ENCODE data around the gene LSM8. TPM values are rescaled to one million over a fixed set of nuclear protein-coding genes. Genes with fewer than 3 reads are reported as not detected.

LSM8 gene
- total RNA-seq, 1 donor from 2014 or later, result 39.6 TPM

DNA sequence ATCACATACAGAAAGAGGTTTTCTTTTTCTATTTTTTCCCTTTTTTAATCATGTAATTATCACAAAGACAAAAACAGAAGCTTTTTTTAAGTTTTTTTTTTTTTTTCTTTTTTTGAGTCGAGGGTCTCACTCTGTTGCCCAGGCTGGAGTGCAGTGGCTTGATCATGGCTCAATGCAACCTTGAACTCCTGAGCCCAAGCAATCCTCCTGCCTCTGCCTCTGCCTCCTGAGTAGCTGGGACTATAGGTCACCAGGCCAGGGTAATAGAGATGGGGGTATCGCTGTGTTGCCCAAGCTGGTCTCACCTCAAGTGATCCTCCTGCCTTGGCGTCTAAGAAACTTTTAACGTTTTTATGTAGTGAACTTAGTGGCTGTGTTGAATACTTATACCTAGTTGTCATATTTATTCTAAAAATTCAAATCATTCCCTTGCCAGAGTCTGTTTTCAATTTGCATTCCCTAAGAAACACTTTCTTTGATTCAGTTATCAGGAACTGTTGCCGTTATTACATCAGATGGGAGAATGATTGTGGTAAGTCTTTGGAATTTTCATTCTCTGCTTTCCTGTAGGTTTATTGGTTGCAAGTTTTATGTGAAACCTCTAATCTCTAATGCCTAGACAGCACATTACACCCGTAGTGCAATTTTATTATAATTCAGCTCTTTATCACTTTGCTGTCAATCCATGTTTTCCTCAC is 1.3 kb downstream of the LSM8 start:
- no peaks in the 10 kb centered on the region for H3K27me3 Mint-ChIP-seq
- TF ChIP-seq, protein P1, sequence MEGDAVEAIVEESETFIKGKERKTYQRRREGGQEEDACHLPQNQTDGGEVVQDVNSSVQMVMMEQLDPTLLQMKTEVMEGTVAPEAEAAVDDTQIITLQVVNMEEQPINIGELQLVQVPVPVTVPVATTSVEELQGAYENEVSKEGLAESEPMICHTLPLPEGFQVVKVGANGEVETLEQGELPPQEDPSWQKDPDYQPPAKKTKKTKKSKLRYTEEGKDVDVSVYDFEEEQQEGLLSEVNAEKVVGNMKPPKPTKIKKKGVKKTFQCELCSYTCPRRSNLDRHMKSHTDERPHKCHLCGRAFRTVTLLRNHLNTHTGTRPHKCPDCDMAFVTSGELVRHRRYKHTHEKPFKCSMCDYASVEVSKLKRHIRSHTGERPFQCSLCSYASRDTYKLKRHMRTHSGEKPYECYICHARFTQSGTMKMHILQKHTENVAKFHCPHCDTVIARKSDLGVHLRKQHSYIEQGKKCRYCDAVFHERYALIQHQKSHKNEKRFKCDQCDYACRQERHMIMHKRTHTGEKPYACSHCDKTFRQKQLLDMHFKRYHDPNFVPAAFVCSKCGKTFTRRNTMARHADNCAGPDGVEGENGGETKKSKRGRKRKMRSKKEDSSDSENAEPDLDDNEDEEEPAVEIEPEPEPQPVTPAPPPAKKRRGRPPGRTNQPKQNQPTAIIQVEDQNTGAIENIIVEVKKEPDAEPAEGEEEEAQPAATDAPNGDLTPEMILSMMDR (conservative IDR thresholded peaks at IDR 0.05), result no peak
- no peak for DNase-seq (ENCODE audit: extremely low spot score, unreplicated experiment)
- H3K4me3 Mint-ChIP-seq, result peak overlapping the region; percentile 99
- no peaks in the 10 kb centered on the region for H3K9me3 Mint-ChIP-seq
- H3K4me1 Mint-ChIP-seq (ENCODE audit: unreplicated experiment), result peaks cover 41% of the 10 kb centered on the region
- H3K36me3 Mint-ChIP-seq, result peaks cover 32% of the 10 kb centered on the region
- peak overlapping the region; percentile 75 for H3K27ac Mint-ChIP-seq

DNA sequence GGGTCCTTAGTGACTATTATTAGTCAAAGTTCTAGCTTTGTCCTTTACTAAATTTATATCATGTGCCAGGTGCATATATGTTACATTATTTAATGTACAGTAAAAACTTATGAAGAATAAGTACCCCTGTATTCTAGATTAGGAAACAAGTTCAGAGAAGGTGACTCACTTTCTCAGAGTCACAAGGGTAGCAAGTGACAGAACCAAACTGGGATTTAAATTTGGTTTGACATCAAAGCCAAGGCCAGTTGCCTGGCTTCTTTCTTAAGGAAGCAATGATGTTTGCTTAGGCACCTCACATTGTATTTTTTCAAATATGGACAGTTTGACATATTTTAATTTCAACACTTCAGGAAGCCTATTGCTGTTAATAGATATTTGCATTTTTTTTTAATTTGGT is 2.5 kb downstream of the LSM8 start:
- TF ChIP-seq, protein P1 (conservative IDR thresholded peaks at IDR 0.05), result no peak
- Mint-ChIP-seq H3K27me3 (no peaks in the 10 kb centered on the region), H3K9me3 (no peaks in the 10 kb centered on the region), H3K27ac (no peak overlapping the region), H3K4me3 (peak overlapping the region; percentile 99), H3K4me1 (ENCODE audit: unreplicated experiment) (peaks cover 41% of the 10 kb centered on the region), H3K36me3 (peaks cover 32% of the 10 kb centered on the region)
- DNase-seq (ENCODE audit: extremely low spot score, unreplicated experiment), result no peak

DNA sequence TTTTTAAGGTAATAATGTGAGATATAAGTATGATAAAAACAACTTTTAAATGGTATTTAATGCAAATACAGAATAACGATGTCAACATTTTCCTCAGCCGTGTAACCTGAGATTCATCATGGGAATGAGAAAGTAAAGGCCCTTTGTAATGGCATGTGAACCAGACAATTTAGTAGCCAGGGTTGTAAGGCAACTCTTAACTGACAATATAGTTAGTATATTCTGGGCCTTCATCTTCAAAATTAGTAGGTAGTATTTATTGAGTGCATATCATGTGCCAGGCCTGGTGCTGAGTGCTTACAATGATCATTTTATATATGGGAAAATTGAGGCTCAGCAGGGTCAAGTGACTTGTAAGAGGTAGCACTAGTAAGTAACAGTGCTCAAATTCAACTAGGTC is 10.6 kb downstream of the LSM8 start:
- Mint-ChIP-seq H3K4me3 (no peak overlapping the region), H3K9me3 (no peaks in the 10 kb centered on the region), H3K27ac (no peak overlapping the region), H3K27me3 (peaks cover 10% of the 10 kb centered on the region), H3K4me1 (ENCODE audit: unreplicated experiment) (peaks cover 4% of the 10 kb centered on the region), H3K36me3 (peaks cover 12% of the 10 kb centered on the region)
- DNase-seq (ENCODE audit: extremely low spot score, unreplicated experiment), result no peak
- TF ChIP-seq, protein P1 (conservative IDR thresholded peaks at IDR 0.05), result no peak

DNA sequence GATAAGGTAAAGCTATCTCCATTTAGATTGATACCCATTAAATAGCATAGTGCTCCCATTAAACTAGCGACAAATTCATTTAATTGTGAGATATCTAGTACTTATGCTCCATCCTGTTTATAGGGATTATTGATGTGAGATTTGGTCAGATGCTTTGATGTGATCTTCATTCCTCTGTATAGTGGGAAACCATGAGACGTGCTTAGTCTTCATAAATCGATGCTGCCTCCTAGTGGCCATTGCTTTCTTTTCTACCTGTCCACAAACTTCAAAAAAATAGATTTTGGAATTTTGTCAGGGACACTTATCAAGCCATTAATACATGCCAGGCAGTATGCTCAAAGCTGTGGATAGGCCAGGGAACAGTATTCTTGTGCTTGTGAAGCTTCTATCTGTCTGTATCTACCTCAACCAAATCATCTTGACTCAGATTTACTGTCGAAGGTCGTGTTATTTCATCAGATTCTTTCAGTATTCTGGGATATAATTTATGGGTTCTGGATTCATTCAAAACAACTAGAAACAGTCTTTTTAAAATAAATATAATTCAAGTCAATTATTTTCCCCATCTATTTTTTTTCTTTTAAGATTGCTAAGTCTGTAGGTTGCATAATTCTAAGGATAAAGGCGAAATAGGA is 12.0 kb downstream of the LSM8 start:
- Mint-ChIP-seq H3K36me3 (peaks cover 12% of the 10 kb centered on the region), H3K4me1 (ENCODE audit: unreplicated experiment) (peaks cover 4% of the 10 kb centered on the region), H3K9me3 (no peaks in the 10 kb centered on the region), H3K27me3 (peaks cover 15% of the 10 kb centered on the region), H3K4me3 (no peak overlapping the region), H3K27ac (no peak overlapping the region)
- TF ChIP-seq, protein P1 (conservative IDR thresholded peaks at IDR 0.05), result peak; percentile 85
- DNase-seq (ENCODE audit: extremely low spot score, unreplicated experiment), result no peak

DNA sequence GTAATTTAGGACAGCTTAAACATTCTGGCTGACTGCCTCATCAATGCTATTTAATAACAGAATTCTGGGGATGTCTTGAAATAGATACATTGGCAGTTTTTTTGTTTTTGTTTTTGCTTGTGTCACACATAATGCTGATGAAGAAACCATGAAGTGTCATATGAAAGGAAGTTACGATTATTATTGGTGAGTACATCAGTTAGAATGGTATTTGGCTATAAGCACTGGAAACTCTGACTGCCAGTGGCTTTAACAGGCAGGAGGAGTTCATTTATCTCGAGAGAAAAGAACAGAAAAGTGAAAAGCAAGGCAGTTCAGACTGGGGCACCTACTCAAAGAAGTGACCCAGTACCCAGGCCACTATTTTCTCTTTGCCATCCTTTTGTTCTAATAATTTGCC is 18.1 kb downstream of the LSM8 start:
- Mint-ChIP-seq H3K36me3 (no peaks in the 10 kb centered on the region), H3K4me1 (ENCODE audit: unreplicated experiment) (no peaks in the 10 kb centered on the region), H3K27me3 (peaks cover 21% of the 10 kb centered on the region), H3K27ac (no peak overlapping the region), H3K4me3 (no peak overlapping the region), H3K9me3 (no peaks in the 10 kb centered on the region)
- TF ChIP-seq, protein P1 (conservative IDR thresholded peaks at IDR 0.05), result no peak
- no peak for DNase-seq (ENCODE audit: extremely low spot score, unreplicated experiment)

All from type B pancreatic cell (in vitro differentiated cells).